ENCODE results near the gene ERAS. TPM values are rescaled to one million over a fixed set of nuclear protein-coding genes. Genes with fewer than 3 reads are reported as not detected.

Gene ERAS, protein sequence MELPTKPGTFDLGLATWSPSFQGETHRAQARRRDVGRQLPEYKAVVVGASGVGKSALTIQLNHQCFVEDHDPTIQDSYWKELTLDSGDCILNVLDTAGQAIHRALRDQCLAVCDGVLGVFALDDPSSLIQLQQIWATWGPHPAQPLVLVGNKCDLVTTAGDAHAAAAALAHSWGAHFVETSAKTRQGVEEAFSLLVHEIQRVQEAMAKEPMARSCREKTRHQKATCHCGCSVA
- 0.10 TPM for polyA plus RNA-seq (2013, experiment 1 of 2; ENCODE audit: insufficient read length)
- polyA plus RNA-seq (2013, experiment 2 of 2; ENCODE audit: insufficient read length): not detected

DNA sequence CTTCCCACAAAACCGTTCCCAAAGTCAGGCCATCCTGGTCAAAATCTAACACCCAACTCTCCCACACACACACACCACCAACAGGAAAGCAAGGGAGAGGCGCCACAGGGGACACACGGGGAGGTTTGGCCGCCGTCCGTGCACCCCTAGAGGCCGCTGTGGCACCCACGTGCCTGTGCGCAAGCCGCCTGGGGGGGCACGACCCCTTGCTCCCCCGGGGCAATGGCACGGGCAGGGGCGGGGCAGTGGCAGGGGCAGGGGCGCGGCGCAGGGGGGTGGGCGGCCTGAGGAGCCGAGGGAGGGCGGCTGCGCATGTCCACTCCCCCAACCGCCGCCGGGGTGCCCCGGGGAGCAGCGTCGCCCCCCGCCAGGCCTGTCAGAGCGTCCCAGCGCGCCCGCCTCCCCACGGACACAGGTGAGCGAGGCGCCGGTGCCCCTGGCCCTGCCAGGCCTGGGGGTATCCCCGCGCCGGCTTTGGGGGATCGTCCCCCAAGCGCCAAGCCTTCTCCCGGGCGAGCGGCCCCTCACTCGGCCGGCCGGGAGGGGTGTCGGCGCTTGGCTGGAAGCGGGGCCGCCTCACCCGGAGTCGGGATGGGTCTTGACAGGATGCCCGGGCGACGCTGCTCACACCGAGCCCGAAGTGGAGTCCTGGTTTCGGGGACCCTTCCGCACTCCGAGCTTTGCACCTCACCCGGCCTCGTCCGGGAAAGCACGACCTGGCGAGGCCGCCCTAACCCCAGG is at the start of gene ERAS:
Gene ERAS (plus strand): TSS at position 379 of the 741 bp plus-strand sequence. CDS start 2,611 bp downstream, outside the sequence.
- DNase-seq: no peak

DNA sequence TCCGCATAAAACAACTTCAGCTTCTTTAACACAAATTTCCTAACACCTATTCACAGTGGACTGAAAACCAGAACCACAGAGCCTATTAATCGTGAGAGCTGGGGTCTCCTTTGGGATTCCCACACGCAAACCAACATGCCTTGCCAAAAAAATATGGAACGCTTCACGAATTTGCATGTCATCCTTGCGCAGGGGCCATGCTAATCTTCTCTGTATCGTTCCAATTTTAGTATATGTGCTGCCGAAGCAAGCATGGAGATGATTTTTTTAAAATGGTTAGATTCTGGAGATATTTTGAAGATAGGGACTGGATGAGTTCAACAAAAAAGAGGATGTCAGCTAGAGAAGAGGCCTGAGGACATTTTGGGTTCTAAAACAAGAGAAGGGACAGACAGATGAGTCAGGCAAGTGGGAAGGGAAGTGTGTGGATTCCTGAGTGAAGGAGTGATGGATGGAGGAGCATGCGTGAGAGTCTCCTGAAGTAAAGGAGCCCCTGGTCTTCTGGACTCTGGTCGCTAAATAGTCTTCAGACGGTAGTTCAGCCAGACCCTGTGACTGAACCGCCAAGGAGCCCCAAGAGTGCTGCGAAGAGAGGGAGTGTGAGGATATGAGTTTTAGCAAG is 49.4 kb upstream of the ERAS start:
- DNase-seq: no peak

DNA sequence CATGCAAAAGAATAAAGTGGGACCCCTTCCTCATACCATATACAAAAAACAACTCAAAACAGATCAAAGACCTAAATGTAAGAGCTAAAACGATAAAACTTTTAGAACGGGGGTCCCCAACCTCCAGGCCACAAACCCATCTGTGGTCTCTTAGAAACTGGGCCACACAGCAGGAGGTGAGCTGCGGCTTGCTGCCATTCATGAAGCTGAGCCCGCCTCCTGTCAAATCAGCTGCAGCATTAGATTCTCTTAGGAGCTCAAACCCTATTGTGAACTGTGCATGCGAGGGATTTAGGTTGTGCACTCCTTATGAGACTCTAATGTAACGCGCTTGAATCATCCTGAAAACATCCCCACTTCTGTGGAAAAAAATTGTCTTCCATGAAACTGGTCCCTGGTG is 46.9 kb upstream of the ERAS start:
- DNase-seq: no peak

DNA sequence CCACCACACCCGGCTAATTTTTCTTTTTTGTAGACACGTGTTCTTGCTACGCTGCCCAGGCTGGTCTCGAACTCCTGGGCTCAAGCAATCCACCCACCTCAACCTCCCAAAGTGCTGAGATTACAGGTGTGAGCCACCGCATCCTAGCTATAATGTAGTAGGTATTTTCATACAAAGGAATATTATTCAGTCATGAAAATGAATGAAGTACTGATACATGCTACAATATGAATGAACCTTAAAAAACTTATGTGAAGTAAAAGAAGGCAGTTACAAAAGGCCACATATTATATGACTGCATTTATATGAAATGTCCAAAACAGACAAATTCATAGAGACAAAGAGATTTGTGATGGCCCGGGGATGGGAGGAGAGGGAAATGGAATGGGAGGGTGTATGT is 44.6 kb upstream of the ERAS start:
- DNase-seq: no peak

DNA sequence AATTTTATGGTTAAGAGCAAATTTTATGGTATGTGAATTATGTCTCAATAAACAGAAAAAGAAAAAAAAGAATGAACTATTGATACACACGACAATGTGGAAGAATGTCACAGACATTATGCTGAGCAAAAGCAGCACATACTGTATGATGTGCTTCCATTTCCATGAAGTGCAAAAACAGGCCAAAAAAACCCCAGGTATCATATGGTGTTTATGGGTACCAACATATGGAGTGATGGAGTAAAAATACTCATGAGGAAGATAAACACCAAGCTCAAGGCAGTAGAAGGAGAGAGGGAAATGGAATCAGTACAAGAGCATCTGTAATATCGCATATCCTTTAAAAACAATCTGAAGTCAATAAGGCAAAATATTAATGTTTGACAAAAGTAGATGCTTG is 44.1 kb upstream of the ERAS start:
- DNase-seq: no peak

DNA sequence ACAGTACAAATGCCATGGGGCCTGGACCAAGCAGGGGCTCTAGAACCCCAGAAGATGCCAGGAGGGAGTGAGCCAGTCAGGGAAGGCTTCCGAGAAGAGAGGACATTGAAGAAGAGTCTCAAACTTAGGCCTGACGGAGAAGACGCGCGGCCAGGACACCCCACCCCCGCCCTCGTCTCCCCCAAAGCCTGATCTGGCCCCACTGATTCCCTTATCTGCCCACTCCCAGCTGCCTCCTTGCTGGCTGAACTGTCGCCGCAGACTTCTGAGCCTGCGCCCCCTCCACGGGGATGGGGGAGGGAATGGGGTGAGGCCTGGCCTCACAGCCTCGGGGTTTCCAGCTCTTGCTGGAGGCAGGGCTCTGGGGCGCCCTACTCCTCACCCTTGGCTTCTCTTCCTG is 43.5 kb upstream of the ERAS start:
- no peak for DNase-seq

DNA sequence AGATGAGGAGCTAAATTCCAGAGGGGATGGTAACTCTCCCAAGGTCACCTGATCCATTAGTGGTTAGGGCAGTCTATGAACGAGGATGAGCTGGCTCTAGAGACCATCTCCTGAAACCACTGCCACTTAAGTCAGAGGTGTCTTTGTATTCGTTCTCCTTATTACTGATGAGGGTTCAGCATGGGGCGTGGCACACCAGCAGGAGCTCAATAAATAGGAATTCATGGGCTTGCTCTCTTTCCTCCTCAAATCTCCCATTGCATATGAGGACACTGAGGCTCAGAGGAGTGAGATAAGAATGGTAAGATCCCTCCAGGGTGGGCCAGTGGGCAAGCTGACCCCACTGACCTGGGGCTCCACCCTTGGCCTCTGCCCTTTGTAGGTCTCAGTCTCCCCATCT is 41.6 kb upstream of the ERAS start:
- DNase-seq: no peak

DNA sequence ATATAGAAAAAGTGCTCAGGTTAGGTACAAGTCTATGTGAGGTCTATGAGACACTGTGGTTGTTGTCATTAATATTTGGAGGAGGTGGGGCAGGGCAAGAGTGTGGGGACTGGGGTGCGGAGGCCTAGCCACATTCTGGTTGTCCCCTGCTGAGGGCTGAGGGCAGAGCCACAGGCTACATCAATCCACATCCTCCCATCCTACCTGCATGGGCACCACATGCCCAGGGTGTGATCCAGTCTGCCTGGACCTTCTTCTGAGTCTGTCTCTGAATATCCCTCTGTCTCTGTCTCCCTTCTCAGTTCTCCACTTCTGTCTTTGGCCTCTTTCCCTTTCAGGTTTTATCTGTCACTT is 41.1 kb upstream of the ERAS start:
- no peak for DNase-seq

DNA sequence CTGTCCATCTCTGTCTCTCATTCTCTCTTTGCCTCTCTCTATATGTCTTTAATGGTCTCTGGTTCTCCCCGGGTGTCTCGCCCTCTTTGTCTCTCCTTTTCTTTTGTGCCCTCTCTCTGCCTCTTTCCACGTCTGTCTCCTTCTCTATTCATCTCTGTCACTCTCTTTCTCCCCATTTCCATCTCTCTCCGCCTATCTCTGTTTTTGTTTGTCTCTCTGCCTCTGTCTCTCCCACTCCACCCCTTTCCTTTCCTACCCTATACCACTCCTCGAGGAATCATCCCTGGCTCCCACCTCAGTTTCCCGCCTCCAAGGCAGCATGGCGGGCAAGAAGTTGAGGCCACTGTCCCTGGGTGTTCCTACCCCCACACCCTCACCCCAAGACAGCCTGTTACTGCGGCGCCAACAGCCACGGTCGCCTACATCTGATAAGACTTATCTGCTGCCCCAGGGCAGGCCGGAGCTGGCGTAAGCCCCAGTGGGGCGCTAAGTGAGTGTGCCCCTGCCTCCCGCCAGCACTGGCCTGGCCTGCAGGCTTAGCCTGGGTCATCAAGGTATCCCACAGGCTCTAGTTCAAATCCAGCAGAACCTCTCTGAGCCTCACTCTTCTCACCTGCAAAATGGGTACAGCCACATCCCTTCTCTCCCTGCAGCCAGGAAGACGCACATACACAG is 40.6 kb upstream of the ERAS start:
- no peak for DNase-seq

DNA sequence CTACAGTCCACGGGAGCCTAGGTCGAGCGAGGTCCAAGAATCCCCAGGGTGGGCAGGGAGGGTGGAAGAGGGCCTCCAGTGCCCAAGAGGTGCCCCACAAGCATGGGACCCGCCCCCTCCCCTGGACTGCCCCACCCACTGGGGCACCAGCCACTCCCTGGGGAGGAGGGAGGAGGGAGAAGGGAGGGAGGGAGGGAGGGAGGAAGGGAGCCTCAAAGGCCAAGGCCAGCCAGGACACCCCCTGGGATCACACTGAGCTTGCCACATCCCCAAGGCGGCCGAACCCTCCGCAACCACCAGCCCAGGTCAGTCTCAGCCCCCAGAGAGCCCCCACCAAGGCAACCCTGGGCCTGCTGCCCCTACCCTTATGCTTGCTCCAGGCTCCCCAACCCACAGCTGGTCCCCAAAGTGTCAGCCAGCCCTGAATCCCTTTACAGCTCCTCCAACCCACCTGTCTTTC is 39.9 kb upstream of the ERAS start, which contains the start of gene GATA1:
Gene GATA1 (plus strand): TSS at position 250 of the 460 bp plus-strand sequence. CDS start 4,520 bp downstream, outside the sequence.
- DNase-seq: no peak

DNA sequence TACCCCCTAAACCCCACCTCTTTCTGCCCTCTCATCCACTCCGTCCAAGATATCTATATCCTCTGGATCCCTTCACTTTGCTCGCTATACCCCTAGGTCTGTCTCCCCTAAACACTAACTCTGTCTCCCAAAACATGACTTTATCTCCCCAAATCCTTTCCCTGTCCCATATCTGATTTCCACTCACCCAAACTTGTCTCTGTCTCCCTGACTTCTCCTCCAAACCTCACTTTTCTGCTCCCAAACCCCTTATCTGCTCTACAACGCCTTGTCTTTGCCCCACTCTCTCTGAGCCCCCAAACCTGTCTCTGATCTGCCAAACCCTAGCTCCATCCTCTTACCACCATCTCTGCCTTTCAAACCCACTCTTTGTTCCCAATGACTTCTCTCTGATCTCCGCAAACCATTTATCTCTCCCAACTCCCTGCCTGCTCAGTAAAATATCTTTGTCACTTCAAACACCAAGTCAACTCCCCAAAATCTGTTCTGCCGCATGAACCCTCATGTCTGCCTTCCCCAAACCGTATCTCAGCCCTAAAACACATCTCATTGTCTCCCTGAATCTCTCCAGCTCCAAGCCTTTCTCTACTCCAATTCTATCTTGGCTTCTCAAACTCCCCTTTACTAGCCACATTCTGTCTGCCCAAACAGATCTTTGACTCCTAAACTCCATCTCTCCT is 39.3 kb upstream of the ERAS start:
- no peak for DNase-seq

DNA sequence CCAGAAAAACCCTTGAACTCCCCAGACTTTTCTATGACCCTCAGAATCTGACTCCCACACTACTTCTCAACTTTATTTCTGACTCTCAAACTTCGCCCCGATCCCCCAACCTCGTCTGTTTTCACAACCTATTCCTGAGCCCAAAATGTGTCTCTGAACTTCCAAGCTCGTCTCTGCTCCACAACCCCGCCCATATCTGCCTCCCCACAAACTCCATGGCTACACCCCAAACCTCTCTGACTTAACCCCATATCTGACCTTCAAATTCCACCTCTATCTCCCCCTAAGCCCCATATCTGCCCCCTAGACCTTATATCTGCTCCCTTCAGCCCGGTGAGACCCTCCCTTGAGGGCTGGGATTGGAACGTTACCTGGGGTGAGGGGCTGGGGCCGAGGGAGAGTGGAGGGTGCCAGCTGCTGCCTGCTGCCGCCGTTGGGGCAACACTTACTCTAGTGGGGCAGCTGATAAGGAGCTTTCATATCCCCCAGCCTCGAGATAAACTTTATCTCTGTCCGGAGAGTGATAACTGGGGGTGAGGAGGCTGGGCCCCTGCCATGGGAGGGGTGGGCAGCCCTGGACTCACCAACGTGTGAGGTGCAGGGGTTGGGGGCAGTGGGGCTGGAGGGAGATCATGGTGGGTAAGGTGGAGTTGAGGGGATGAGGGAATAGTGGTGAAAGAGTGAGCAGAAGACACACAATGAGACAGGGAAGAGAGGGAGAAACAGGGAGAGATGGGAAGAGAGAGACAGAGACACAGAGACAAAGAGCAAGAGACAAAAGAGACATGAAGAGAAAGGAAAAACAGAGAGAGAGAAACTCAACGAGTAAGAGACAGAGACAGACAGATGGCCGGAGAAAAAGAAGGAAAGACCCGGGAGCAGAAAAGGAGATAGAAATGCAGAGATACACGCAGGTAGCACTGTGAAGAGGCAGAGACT is 38.5 kb upstream of the ERAS start:
- no peak for DNase-seq

DNA sequence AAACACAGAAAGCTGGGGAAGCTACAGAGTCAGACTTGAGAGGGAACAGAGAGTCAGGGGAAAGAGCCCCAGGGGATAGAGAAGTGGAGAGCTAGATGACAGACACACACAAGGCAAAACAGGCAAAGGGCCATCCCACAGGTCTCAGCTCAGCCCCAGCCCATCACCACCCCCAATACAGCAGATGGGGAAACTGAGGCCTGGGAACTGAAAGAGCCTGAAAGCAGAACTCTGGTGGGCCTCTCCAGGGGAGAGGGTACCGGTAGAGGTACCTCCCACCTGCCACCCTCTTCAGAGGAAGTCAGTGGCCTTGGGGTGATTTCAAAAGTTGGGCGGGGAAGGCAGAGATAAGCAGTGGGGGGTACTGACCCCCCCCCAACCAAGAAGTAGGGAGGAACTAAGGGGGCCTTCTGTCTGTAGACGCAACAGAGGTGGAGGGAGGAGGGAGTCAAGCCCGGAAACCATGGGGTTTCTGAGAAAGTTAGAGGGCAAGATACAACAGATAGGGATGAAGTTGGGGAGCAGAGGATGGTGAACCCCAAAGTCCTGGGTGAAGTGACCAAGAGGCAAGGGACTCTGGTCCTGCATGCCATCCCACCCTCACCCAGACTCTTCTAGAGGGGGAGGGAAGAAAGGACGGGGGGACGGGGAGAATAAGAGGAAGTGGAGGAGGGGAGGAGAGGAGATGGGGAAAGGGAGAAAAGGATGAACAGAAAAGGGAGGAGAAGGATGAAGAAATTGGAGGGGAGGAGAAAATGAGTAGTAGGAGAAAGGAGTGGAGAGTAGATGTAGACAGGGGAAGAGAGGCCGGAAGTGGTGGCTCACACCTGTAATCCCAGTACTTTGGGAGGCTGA is 36.7 kb upstream of the ERAS start:
- no peak for DNase-seq

DNA sequence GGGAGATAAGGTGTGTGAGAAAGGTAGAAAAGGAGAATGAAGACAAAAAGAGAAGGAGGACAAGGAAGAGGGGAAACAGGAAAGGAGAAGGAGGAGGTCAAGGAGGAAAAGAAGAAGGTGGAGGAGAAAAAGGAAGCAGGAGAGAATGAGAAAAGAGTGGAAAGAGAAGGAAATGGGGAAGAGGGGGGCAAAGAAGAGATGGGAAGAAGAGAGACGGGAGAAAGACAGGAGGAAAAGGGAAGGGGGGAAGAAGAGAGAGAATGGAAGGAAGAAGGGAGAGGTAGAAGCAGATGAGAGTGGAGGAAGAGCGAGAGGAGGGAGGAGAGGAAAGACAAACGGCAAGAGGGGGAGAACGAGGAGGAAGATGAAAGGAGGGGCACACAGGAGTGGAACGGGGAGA is 35.8 kb upstream of the ERAS start:
- no peak for DNase-seq

DNA sequence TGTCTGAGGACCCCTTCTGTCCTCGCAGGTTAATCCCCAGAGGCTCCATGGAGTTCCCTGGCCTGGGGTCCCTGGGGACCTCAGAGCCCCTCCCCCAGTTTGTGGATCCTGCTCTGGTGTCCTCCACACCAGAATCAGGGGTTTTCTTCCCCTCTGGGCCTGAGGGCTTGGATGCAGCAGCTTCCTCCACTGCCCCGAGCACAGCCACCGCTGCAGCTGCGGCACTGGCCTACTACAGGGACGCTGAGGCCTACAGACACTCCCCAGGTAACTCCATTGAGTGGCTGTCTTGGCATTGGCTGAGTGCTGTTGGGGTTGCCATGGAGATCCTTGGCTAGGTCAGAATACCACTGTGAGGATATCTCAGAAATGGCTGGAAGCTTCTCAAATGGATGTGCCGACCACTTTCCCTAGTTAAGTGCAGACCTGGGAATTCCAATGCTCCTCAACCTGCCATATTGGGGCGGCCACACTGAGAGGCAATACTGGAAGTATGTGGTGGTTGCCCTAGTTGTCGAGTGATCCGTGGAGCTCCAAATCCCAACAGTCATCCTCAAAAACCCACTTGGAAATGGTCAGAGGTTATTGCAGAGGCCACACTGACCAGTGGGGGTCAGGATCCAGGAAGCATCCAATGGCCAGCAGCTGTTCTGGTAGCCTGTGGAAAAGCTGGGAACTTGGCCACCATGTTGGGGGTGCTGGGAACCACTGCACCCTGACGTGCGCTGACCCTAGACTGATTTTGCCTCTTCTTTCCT is 35.1 kb upstream of the ERAS start:
- DNase-seq: no peak

DNA sequence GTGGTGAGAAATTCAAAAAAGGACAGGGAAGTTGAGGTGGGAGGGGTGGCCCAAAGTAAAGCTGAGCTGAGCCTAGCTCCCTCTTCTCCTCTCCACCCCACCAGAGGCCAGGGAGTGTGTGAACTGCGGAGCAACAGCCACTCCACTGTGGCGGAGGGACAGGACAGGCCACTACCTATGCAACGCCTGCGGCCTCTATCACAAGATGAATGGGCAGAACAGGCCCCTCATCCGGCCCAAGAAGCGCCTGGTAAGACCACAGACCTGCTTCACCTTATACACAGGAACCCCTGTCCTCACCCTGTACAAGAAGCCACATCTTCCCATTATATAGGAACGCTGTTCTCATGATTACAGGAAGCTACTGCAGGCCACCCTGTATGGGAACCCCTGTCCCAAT is 34.1 kb upstream of the ERAS start:
- DNase-seq: no peak

DNA sequence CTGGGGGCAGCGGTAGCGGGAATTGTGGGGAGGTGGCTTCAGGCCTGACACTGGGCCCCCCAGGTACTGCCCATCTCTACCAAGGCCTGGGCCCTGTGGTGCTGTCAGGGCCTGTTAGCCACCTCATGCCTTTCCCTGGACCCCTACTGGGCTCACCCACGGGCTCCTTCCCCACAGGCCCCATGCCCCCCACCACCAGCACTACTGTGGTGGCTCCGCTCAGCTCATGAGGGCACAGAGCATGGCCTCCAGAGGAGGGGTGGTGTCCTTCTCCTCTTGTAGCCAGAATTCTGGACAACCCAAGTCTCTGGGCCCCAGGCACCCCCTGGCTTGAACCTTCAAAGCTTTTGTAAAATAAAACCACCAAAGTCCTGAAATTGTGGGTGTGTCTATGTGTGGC is 32.4 kb upstream of the ERAS start:
- DNase-seq: no peak

DNA sequence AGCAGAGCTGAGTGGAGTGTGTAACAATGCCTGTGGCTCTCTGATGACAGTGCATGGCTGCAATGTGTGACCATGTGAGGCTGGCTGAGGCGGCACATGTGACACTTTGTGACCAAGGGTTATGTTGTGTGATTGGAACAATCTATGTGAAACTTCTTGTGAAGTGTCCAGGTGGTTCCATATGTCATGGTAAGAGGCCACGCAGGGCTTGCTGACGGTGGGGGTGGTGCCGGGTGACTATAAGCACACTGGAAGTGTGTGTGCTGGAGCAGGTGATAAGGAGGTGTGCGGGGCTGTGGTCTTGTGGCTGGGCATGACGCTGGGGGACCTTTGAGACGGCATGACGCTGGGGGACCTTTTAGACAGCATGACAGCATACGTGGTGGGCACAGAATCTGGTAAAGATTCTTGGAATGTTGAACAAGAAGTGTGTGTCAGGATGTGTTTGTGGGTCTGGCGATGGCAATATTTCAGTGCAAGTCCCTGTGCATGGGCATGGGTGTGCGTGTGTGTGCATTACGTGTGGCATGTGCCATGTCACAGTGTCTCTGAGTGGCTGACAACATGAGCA is 31.9 kb upstream of the ERAS start:
- DNase-seq: no peak

DNA sequence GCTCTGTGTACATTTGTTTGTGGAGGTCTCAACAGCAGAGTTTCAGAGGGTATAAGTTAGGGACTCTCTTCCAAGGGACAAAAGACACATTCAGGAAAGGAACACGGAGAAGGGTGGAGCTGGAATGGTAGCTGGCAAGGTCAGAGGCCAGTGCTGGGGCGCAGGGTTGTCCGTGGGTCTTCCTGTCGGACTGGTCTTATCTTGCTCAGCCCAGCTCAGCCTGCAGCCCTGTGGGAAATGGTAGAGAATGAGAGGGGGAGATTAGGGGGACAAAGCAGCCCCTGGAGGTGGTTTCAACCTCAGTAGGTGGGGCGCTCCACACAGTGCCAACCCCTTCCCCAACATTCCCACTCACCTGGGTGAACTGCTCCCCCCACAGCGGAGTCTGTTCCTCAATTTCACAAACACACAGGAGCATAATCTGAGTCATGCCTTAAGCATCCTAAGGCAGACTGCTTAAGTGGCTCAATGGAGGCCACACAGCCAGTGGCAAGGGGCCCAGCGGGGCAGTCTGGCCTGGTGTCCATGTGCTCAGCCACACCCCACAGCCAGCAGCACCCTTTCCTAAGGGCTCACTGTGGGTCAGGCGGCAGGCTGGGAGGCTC is 31.3 kb upstream of the ERAS start:
- peak; percentile 34 for DNase-seq
